ENCODE data around the gene LRP2.

GRCh38 chr2:169116993-169117392, 245.3 kb downstream of the LRP2 start:
- TF ChIP-seq NR2C2 (IDR thresholded peaks at IDR 0.05; ENCODE audit: borderline replicate concordance, control insufficient read depth, insufficient read length, low read depth) (no peak), CTCF (IDR thresholded peaks at IDR 0.05 in 2 of 3, conservative IDR thresholded peaks at IDR 0.05 in 1 of 3; ENCODE audit: control insufficient read depth in 2 of 3, extremely low read depth in 1 of 3, insufficient read depth in 1 of 3, low read depth in 3 of 3, low read length in 3 of 3) (no peak), TARDBP (IDR thresholded peaks at IDR 0.05; ENCODE audit: borderline replicate concordance) (no peak), IKZF2 (IDR thresholded peaks at IDR 0.05) (no peak), YY1 (IDR thresholded peaks at IDR 0.05; ENCODE audit: low read depth, low read length) (no peak), POLR2A (IDR thresholded peaks at IDR 0.05; ENCODE audit: low read depth, low read length) (no peak), ETV6 (conservative IDR thresholded peaks at IDR 0.05 in 1 of 2, IDR thresholded peaks at IDR 0.05 in 1 of 2; ENCODE audit: borderline replicate concordance in 1 of 2, low read depth in 1 of 2) (no peak), CBFB (IDR thresholded peaks at IDR 0.05; ENCODE audit: low read depth) (no peak), SPI1 (IDR thresholded peaks at IDR 0.05; ENCODE audit: borderline replicate concordance, insufficient read depth, low read depth, low read length) (no peak), EZH2 (IDR thresholded peaks at IDR 0.05; ENCODE audit: borderline replicate concordance, control insufficient read depth, low read depth, low read length) (no peak), POLR2AphosphoS2 (IDR thresholded peaks at IDR 0.05; ENCODE audit: low read depth, low read length) (no peak)

Data from GM12878 (cell line).